Transverse colon (tissue), 4 donors: ENCODE results near the gene CCT8.
A peak's percentile ranks its signal among the peaks of the same experiment; 100 is the strongest.

Experiments
- CTCF ChIP-seq, 5 experiments: fragments of 200-600 bp in 3 of 5; fragments of 450-650 bp in 2 of 5; sonication (generic) in 3 of 5; IDR thresholded peaks; 1 replicate in 2 of 5; 2 replicates in 3 of 5; pipeline ENCODE4 v1.5.1; 2016 to 2017; ENCODE audit warnings: antibody characterized with exemption in 5 of 5, inconsistent platforms in 3 of 5, mild to moderate bottlenecking in 2 of 5, moderate library complexity in 1 of 5
- EP300 ChIP-seq: sonication (generic); formaldehyde crosslinking; IDR thresholded peaks from one replicate; pipeline ENCODE4 v1.6.1; 2017; ENCODE audit warnings: antibody characterized with exemption, low read depth
- POLR2A ChIP-seq: fragments of 450-650 bp; IDR thresholded peaks from one replicate; pipeline ENCODE4 v1.6.1; 2016; ENCODE audit warnings: antibody characterized with exemption, mild to moderate bottlenecking, moderate library complexity
- POLR2AphosphoS5 ChIP-seq, 3 donors: sonication (generic); formaldehyde crosslinking; IDR thresholded peaks; one replicate each; pipeline ENCODE4 v1.6.1; 2016; ENCODE audit warnings: antibody characterized with exemption in 3 of 3

- TF ChIP-seq CTCF (IDR thresholded peaks at IDR 0.05) (peak in 1 of 5 experiments; percentile 2), POLR2AphosphoS5 (IDR thresholded peaks at IDR 0.05) (no peak), EP300 (no peak), POLR2A (no peak)
These were observed 48.1 kb downstream of the CCT8 start for GRCh38 chr21:29025328-29025713.
